Measurements from ENCODE around the gene PREP. TPM values are rescaled to one million over a fixed set of nuclear protein-coding genes. Genes with fewer than 3 reads are reported as not detected.

PREP gene
- total RNA-seq, 1 experiment from 2014 or later: 34.1 TPM

- no peaks in the 10 kb centered on the region for H3K36me3 ChIP-seq (ENCODE audit: insufficient read depth, low read length, poor library complexity, severe bottlenecking)
- BruUV-seq (replicated peaks): no TSS peak
- POLR2A ChIA-PET (ENCODE audit: low non-redundant PET): no interaction called here
- CTCF ChIA-PET: no interaction called here
- no peak overlapping the region for H3K4me3 ChIP-seq (ENCODE audit: low read depth, low read length, poor library complexity, severe bottlenecking)
- no peak for TF ChIP-seq EZH2 (IDR thresholded peaks at IDR 0.05; ENCODE audit: borderline replicate concordance, low read depth, low read length, poor library complexity, severe bottlenecking)
- H3K27ac ChIP-seq (ENCODE audit: low read depth, low read length, poor library complexity, severe bottlenecking): no peak overlapping the region
- H3K4me1 ChIP-seq (ENCODE audit: insufficient read depth, low read length, poor library complexity, severe bottlenecking): no peaks in the 10 kb centered on the region
- peaks cover 4% of the 10 kb centered on the region for H3K27me3 ChIP-seq (replicated peaks; ENCODE audit: insufficient read depth, low read depth, low read length, poor library complexity)
- intact Hi-C loops (cut with micrococcal nuclease; ENCODE audit: unreplicated experiment): no loop called here
- DNase-seq (ENCODE audit: low spot score): no peak
- no peaks in the 10 kb centered on the region for H3K9me3 ChIP-seq (ENCODE audit: low read depth, low read length, poor library complexity, severe bottlenecking)
These were observed 144.1 kb downstream of the PREP start for GRCh38 chr6:105258816-105259215.

GRCh38 chr6:105257340-105257739, 145.5 kb downstream of the PREP start:
- DNase-seq (ENCODE audit: low spot score): no peak
- H3K27ac ChIP-seq (ENCODE audit: low read depth, low read length, poor library complexity, severe bottlenecking): no peak overlapping the region
- ChIA-PET CTCF (no interaction called here), POLR2A (ENCODE audit: low non-redundant PET) (no interaction called here)
- H3K4me3 ChIP-seq (ENCODE audit: low read depth, low read length, poor library complexity, severe bottlenecking): no peak overlapping the region
- no TSS peak for BruUV-seq (replicated peaks)
- no peaks in the 10 kb centered on the region for H3K4me1 ChIP-seq (ENCODE audit: insufficient read depth, low read length, poor library complexity, severe bottlenecking)
- H3K27me3 ChIP-seq (replicated peaks; ENCODE audit: insufficient read depth, low read depth, low read length, poor library complexity): peaks cover 4% of the 10 kb centered on the region
- no peaks in the 10 kb centered on the region for H3K9me3 ChIP-seq (ENCODE audit: low read depth, low read length, poor library complexity, severe bottlenecking)
- TF ChIP-seq EZH2 (IDR thresholded peaks at IDR 0.05; ENCODE audit: borderline replicate concordance, low read depth, low read length, poor library complexity, severe bottlenecking): no peak
- TF ChIP-seq CTCF (conservative IDR thresholded peaks at IDR 0.05; ENCODE audit: low read depth, low read length): no peak
- no peaks in the 10 kb centered on the region for H3K36me3 ChIP-seq (ENCODE audit: insufficient read depth, low read length, poor library complexity, severe bottlenecking)
- intact Hi-C loops (cut with micrococcal nuclease; ENCODE audit: unreplicated experiment): no loop called here

DNA sequence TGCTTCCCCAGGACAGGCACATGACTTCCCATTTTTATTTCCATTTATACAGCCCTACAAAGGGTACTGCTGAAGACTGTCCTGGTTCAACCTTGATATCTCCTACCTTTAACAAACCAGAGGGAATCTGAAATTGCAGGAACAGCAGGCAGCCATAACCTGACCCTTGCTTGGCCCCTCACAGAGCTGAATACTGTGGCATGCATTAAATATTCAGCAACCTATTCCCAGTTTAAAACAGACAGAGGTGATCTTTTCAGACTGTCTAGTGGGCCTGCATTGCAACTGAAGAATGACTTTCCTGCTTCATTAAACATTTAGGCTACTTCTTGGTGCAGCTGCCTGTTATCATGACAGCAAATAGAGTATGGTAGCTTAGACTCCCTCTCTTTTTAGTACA, 146.3 kb downstream of the PREP start:
- Histone ChIP-seq H3K4me3 (ENCODE audit: low read depth, low read length, poor library complexity, severe bottlenecking) (no peak overlapping the region), H3K4me1 (ENCODE audit: insufficient read depth, low read length, poor library complexity, severe bottlenecking) (no peaks in the 10 kb centered on the region), H3K27me3 (replicated peaks; ENCODE audit: insufficient read depth, low read depth, low read length, poor library complexity) (peaks cover 4% of the 10 kb centered on the region), H3K36me3 (ENCODE audit: insufficient read depth, low read length, poor library complexity, severe bottlenecking) (no peaks in the 10 kb centered on the region), H3K9me3 (ENCODE audit: low read depth, low read length, poor library complexity, severe bottlenecking) (no peaks in the 10 kb centered on the region), H3K27ac (ENCODE audit: low read depth, low read length, poor library complexity, severe bottlenecking) (no peak overlapping the region)
- no peak for TF ChIP-seq EZH2 (IDR thresholded peaks at IDR 0.05; ENCODE audit: borderline replicate concordance, low read depth, low read length, poor library complexity, severe bottlenecking)
- no peak for TF ChIP-seq CTCF (conservative IDR thresholded peaks at IDR 0.05; ENCODE audit: low read depth, low read length)
- CTCF ChIA-PET: no interaction called here
- BruUV-seq (replicated peaks): no TSS peak
- intact Hi-C loops (cut with micrococcal nuclease; ENCODE audit: unreplicated experiment): no loop called here
- no peak for DNase-seq (ENCODE audit: low spot score)
- POLR2A ChIA-PET (ENCODE audit: low non-redundant PET): no interaction called here

- no TSS peak for BruUV-seq (replicated peaks)
- intact Hi-C loops (cut with micrococcal nuclease; ENCODE audit: unreplicated experiment): no loop called here
- TF ChIP-seq EZH2 (IDR thresholded peaks at IDR 0.05; ENCODE audit: borderline replicate concordance, low read depth, low read length, poor library complexity, severe bottlenecking) (no peak), CTCF (conservative IDR thresholded peaks at IDR 0.05; ENCODE audit: low read depth, low read length) (no peak)
These were observed 149.1 kb downstream of the PREP start for GRCh38 chr6:105253787-105254186.

More at GRCh38 chr6:105253787-105254186, 149.1 kb downstream of the PREP start:
- no peak for DNase-seq (ENCODE audit: low spot score)
- Histone ChIP-seq H3K9me3 (ENCODE audit: low read depth, low read length, poor library complexity, severe bottlenecking) (no peaks in the 10 kb centered on the region), H3K27me3 (replicated peaks; ENCODE audit: insufficient read depth, low read depth, low read length, poor library complexity) (no peaks in the 10 kb centered on the region), H3K36me3 (ENCODE audit: insufficient read depth, low read length, poor library complexity, severe bottlenecking) (no peaks in the 10 kb centered on the region), H3K4me3 (ENCODE audit: low read depth, low read length, poor library complexity, severe bottlenecking) (no peak overlapping the region), H3K27ac (ENCODE audit: low read depth, low read length, poor library complexity, severe bottlenecking) (no peak overlapping the region), H3K4me1 (ENCODE audit: insufficient read depth, low read length, poor library complexity, severe bottlenecking) (no peaks in the 10 kb centered on the region)
- ChIA-PET CTCF (no interaction called here), POLR2A (ENCODE audit: low non-redundant PET) (no interaction called here)
